Erythroblast (primary cell): ENCODE data around the gene AP1M2.

Experiments used
- GATA1 ChIP-seq: IDR thresholded peaks from 2 replicates; pipeline ENCODE4 v1.6.1; 2011; ENCODE audit warnings: low read depth, mild to moderate bottlenecking, control low read depth, low read length, moderate library complexity
- POLR2A ChIP-seq: IDR thresholded peaks from 2 replicates; pipeline ENCODE4 v1.6.1; 2011; ENCODE audit warnings: mild to moderate bottlenecking, low read length

DNA sequence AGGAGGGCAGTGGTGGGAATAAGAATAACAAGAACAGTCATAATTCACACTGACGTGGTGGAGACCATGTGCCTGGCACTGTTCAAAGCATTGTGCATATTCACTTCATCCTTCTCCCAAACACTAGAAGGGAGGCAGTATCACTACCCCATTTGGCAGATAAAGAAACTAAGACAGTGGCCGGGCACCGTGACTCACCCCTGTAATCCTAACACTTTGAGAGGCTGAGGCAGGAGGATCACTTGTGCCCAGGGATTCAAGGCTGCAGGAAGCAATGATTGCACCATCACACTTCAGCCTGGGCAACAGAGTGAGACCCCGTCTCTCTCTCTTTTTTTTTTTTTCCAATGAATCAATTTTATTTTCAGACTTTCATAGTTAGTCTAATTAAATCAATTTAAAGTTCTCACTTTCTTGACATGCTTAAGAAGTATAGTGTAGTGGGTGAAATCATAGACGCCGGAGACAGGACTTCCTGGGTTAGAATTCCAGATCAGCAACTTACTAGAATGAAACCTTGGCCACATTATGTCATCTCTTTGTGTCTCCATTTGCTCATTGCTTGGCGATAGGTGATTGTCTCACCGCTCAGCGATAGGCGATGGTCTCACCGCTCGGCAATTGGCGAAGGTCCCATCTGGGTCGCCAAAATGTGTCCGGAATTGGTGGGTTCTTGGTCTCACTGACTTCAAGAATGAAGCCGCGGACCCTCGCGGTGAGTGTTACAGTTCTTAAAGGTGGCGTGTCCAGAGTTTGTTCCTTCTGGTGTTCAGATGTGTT lies 48.7 kb downstream of the AP1M2 start:
- TF ChIP-seq POLR2A = no peak
- TF ChIP-seq GATA1 = no peak
